OCI-LY7 (cell line): ENCODE results near the gene TGM1.

ENCODE experiments used
- CTCF ChIP-seq: fragments of 200-600 bp; sonication (generic); conservative IDR thresholded peaks from 2 replicates; pipeline ENCODE4 v1.5.1; 2014; ENCODE audit warnings: mild to moderate bottlenecking, antibody characterized with exemption, low read length, moderate library complexity, mixed read lengths
- EZH2phosphoT487 ChIP-seq: fragments of 200-600 bp; sonication (generic); IDR thresholded peaks from 2 replicates; pipeline ENCODE4 v1.6.1; 2018; ENCODE audit warnings: low read depth, borderline replicate concordance, mild to moderate bottlenecking, mixed run types, antibody characterized with exemption, low read length, moderate library complexity, mixed read lengths

- TF ChIP-seq CTCF (peak; percentile 98), EZH2phosphoT487 (no peak)
Measured at GRCh38 chr14:24307575-24308341, 44.8 kb upstream of the TGM1 start, which contains the start of gene CIDEB.
